ENCODE measurements around the gene USP13. TPM values are rescaled to one million over a fixed set of nuclear protein-coding genes. Genes with fewer than 3 reads are reported as not detected.

Gene USP13
- total RNA-seq, 4 donors from 2014 or later, result 2.3 to 8.3 (median 5.8) TPM

- Histone ChIP-seq H3K4me3 (no peak overlapping the region), H3K36me3 (peaks cover 20% of the 10 kb centered on the region), H3K9me3 (no peaks in the 10 kb centered on the region), H3K27ac (no peak overlapping the region), H3K4me1 (no peaks in the 10 kb centered on the region), H3K27me3 (no peaks in the 10 kb centered on the region)
- WGBS, result 96% methylated on average over 5 of the region's 5 CpGs
- TF ChIP-seq EP300 (IDR thresholded peaks at IDR 0.05) (no peak), CTCF (IDR thresholded peaks at IDR 0.05) (no peak), POLR2A (IDR thresholded peaks at IDR 0.05) (no peak), POLR2AphosphoS5 (IDR thresholded peaks at IDR 0.05) (no peak)
- DNase-seq (ENCODE audit: low spot score in 2 of 2), result no peak
Observed at GRCh38 chr3:179733797-179734196, 81.0 kb downstream of the USP13 start.

GRCh38 chr3:179734497-179735281 lies 81.8 kb downstream of the USP13 start:
- 88% methylated on average over 4 of the region's 4 CpGs for WGBS
- no peak for DNase-seq (ENCODE audit: low spot score in 2 of 2)

GRCh38 chr3:179735321-179735720 lies 82.5 kb downstream of the USP13 start:
- DNase-seq (ENCODE audit: low spot score in 2 of 2), result no peak
- H3K27me3 ChIP-seq, result no peaks in the 10 kb centered on the region
- no peaks in the 10 kb centered on the region for H3K4me1 ChIP-seq
- TF ChIP-seq POLR2AphosphoS5 (IDR thresholded peaks at IDR 0.05) (no peak), EP300 (IDR thresholded peaks at IDR 0.05) (no peak), POLR2A (IDR thresholded peaks at IDR 0.05) (no peak), CTCF (IDR thresholded peaks at IDR 0.05) (no peak)
- H3K36me3 ChIP-seq, result peaks cover 19% of the 10 kb centered on the region
- no peaks in the 10 kb centered on the region for H3K9me3 ChIP-seq
- H3K4me3 ChIP-seq, result no peak overlapping the region
- H3K27ac ChIP-seq, result no peak overlapping the region

More at GRCh38 chr3:179734497-179735281, 81.8 kb downstream of the USP13 start:
- Histone ChIP-seq H3K27ac (no peak overlapping the region), H3K4me3 (no peak overlapping the region), H3K36me3 (peaks cover 17% of the 10 kb centered on the region), H3K9me3 (no peaks in the 10 kb centered on the region), H3K4me1 (no peaks in the 10 kb centered on the region), H3K27me3 (no peaks in the 10 kb centered on the region)
- TF ChIP-seq CTCF (IDR thresholded peaks at IDR 0.05), result no peak
- no peak for TF ChIP-seq EP300 (IDR thresholded peaks at IDR 0.05)
- TF ChIP-seq POLR2AphosphoS5 (IDR thresholded peaks at IDR 0.05), result no peak
- no peak for TF ChIP-seq POLR2A (IDR thresholded peaks at IDR 0.05)

- no peak for TF ChIP-seq EP300 (IDR thresholded peaks at IDR 0.05)
- no peak for TF ChIP-seq POLR2AphosphoS5 (IDR thresholded peaks at IDR 0.05)
- TF ChIP-seq POLR2A (IDR thresholded peaks at IDR 0.05), result no peak
- TF ChIP-seq CTCF (IDR thresholded peaks at IDR 0.05), result no peak
- WGBS, result 96% methylated on average over 6 of the region's 6 CpGs
- Histone ChIP-seq H3K36me3 (peaks cover 3% of the 10 kb centered on the region), H3K4me3 (no peak overlapping the region), H3K4me1 (no peaks in the 10 kb centered on the region), H3K27ac (no peak overlapping the region), H3K27me3 (no peaks in the 10 kb centered on the region), H3K9me3 (no peaks in the 10 kb centered on the region)
- DNase-seq (ENCODE audit: low spot score in 2 of 2), result no peak
Observed at GRCh38 chr3:179738998-179739397, 86.2 kb downstream of the USP13 start.

- TF ChIP-seq POLR2A (IDR thresholded peaks at IDR 0.05) (no peak), EP300 (IDR thresholded peaks at IDR 0.05) (no peak), CTCF (IDR thresholded peaks at IDR 0.05) (no peak)
- Histone ChIP-seq H3K4me3 (no peak overlapping the region), H3K27ac (no peak overlapping the region), H3K4me1 (no peaks in the 10 kb centered on the region), H3K27me3 (no peaks in the 10 kb centered on the region), H3K36me3 (peaks cover 6% of the 10 kb centered on the region), H3K9me3 (no peaks in the 10 kb centered on the region)
- no peak for DNase-seq (ENCODE audit: low spot score in 2 of 2)
- 95% methylated on average over 12 of the region's 12 CpGs for whole genome bisulfite sequencing
Observed at GRCh38 chr3:179739816-179740594, 87.2 kb downstream of the USP13 start.
